Measurements from ENCODE around the gene PLCB1.

Gene PLCB1

DNA sequence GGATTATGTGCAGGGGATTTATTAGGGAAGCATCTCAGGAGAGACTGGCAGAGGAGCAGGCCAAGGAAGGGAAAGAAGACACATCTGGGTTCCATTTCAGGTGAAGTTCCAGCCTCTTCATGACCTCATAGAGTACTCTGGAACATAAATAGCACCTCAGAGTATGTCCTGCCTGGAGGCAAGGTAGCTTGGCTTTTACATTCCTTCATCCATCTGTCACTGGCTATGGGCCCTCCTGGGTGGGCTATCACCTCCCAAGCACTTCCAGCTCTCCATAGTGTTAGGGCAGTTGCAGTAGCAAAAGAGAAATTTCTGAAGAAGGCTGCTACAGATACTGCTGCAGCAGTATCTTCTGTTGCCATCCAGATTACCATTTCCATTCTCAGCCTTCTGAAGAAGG lies 116.0 kb downstream of the PLCB1 start:
- DNase-seq, result no peak

DNA sequence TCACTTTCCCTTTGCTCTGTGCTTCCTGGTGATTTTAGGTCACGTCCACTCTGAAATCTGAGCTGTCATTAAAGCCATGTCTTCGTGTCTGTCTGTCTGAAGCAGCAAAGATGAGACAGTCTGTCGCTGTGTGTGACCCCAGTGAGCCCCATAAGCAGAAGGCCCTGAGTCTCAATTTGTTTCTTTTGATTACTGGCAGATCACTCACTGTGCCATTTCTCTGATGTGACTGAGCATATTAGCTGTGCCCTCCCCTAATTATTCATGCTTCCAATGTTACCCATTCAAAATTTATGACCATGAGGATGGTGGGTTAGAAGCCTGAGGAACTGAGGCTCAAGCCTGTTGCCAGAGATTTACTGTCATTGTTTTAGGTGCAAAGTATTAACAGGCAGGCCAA lies 117.6 kb downstream of the PLCB1 start:
- no peak for DNase-seq

DNA sequence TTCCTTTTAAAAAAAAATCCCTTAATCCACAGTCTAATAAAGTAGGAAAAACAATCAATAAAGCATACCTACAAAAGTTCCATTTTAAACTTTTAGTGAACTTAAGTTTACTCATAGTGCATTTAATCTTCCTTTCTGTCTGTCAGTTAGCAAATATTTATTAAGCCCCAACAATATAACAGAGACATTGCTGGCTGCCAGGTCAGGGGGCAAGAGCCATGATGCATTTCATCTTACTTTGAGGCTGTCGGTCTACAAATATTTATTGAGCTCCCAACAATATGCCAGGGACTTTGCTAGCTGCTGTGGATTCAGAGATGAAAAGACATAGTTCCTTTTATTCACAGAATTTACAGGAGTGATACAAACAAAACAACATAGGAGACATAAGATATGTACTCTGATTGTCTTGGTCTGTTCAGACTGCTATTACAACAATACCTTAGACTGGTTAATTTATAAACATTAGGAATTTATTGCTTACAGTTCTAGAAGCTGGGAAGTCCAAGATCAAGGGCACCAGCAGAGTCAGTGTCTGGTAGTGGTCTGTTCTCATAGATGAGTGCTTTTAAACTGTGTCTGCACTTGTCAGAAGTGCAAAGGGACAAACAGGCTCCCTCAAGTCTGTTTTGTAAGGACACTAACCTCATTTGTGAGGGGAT lies 118.6 kb downstream of the PLCB1 start:
- no peak for DNase-seq

DNA sequence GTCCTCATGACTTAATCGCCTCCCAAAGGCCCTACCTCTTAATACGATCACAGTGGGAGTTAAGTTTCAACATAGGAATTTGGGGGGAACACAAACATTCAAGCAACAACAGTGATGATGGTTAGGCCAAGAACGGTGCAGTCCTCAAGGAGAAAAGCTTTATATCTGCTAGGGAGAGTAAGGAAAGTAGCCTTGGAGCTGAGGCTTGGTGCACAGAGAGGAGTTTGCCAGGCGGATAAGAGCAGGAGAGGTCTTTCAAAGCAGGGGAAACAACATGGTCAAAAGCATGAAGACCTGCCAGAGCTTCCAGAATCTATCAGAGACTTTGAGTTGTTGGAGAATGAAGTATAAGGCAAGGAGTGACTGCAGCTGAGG lies 119.1 kb downstream of the PLCB1 start:
- DNase-seq, result no peak

DNA sequence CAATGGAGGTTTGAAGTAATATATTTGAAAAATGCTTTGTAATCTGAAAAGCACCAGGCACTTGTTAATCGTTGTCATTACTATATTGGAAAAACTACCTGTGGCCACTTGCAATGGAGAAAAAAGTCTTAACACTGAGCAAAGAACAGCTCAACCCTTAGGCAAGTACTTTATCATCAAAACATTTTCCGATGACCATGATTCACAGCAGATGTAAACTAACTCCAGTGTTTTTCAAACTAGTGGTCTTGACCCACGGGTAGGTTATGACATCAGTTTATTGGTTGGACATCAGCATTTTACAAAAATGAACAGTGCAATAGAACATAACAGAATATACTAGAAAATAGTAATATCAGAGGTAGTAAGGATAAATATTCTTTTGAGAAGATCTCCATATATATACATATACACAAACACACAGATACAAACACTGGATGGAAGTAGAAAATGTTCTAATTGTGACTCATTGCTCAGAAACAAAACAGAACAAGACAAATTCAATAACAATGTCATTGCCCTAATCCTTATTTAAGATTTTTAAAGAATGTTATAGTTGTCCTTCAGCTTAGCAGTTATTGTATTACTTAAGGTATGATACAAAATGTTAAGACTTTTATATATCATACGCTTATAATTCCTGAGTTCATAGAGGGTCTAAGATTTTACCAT lies 123.0 kb downstream of the PLCB1 start:
- DNase-seq, result no peak

DNA sequence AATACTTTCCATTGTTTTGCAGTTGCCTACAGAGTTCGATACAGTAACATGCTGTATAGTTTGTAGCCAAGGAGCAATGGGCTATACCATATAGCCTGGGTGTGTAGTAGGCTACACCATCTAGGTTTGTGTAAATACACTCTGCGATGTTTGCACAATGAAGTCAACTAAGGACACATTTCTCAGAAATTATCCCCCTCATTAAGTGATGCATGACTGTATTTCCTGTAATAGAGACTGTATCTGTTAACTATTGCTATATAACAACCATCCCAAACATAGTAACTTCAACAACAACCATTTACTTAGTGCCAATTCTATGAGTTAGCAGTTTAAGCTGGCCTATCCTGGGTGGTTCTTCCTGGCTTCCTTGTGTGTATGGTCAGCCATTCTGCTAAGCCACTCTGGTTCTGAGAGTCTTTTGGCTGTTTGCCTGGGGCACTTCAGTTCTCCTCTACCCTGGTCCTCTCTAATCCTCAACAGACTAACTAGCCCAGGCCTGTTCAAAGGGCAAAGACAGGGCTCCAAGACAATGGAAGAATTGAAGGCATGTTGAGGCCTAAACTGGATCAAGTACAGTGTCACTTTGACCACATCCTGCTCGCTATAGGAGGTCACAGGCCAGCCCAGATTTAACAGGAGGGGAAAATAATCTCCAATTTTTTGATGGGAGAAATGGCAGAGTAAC lies 124.0 kb downstream of the PLCB1 start:
- DNase-seq, result no peak

DNA sequence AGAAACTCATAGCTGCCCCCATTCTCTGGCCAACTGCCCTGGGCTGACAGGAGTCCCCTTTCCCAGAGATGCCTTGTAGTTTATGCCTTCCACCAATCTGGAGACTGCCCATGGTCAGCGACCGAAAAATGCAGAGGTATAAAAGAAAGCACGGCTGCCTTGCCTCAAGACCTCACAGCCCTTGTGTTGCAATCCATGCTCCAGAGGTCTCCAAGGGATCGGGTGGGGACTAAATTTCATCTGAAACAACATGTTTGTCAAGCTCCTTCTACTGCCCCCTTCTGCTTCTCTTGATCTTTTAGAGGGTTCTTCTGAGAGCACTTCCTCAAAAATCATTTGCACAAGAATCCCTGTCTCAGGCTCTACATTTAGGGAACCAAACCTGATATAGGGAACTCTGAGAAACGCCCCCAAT lies 128.8 kb downstream of the PLCB1 start:
- DNase-seq, result no peak

DNA sequence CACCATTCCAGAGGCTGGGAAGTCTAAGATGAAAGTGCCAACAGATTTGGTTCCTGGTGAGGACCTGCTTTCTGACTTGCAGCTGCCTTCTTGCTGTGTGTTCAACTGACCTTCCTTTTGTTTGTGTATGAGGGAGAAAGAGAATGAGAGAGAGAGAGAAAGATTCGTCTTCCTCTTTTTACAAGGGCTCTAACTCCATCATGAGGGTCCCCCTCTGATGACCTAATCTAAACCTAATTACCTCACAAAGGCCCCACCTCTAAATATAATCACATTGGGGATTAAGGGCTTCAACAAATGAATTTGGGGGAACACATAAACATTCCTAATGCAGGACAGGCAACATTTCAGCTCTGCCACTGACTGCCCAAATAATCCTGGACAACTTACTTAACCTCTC lies 130.7 kb downstream of the PLCB1 start:
- no peak for DNase-seq

DNA sequence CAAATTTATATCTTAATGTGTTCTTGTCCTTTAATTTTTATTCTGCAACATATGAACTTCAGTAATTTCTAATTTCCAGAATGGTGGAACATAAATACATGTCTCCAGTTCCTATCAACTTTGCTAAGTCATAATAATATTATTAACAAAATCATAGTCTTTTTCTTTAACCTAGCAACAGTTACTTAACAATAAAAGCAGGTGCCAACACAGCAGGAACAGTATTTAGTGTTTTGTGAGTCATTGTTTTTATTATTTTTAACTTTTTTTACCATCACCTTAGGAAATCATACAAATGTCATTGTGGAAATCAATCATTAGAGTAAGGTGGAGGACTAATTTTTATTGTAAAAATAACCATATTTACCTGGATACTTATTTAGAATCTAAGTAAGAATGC lies 133.5 kb downstream of the PLCB1 start:
- no peak for DNase-seq

DNA sequence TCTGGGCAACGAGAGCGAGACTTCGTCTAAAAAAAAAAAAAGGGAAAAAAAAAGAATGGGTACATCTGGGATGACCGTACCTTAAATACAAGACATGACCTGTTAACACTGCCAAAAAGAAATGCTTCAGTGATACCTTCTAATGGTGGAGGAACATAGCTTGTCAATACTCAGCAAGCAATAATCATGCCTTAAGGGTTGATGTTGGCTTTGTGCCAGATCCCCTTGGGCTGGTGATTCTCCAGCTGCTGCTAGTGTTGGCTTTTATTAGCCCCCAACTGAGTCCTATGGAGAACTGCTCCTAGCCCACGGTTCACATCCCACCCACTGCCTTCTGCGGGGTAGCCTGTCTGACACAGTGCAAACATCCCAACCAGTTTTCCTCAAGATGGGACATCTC lies 134.9 kb downstream of the PLCB1 start:
- DNase-seq, result no peak

DNA sequence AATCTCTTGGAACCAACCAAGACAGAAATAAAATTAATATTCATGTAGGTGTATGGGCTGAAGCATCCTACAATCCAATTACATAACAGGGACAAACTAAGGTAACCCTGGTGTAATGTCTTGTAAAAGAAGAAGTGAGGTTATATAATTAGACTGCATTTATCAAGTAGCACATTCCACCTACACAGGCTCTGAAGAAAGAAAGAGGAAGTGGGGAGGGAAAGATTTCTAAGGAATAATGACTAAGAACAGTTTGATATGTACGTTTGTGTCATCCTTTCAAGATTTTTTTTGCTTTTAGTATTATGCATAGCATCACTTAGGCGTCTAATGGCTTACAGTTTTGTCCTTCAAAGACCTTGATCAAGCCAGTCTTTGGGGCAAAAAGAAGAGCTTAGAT lies 139.7 kb downstream of the PLCB1 start:
- DNase-seq, result no peak

DNA sequence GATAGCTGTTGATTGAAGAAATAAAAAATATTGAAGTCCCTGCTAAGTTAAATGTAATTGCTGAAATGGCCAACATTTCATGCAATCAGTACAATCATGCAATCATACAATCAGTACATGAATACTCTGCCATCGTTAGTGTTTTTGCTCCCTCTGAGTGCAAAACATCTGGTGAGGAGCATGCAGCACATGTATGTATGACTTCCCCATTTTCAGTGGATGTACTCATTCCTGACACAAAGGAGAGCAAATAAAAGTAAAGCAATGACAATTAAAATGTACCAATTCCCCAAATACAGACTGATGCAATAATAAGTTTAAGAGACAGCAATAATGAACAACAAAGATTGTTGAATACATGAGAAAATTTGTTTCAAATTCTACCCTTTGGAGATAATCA lies 140.7 kb downstream of the PLCB1 start:
- no peak for DNase-seq

DNA sequence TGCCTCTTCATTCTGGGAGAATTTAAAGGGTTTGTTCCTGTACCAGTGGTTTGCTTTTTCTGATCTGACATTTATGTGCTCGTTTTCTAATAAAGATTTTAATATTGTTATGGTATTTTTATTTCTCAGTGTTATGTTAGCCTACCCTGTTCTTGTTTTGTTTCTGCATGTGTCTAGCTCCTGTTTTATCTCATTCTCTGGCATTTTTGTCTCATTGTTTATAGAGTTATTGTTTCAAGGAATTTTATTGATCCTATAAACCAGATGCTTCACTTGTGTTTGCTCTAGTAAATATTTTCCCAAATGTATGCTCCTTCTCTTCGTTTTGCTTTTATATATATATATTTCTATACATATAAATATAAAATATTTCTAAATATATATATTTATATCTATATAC lies 152.8 kb downstream of the PLCB1 start:
- no peak for DNase-seq

DNA sequence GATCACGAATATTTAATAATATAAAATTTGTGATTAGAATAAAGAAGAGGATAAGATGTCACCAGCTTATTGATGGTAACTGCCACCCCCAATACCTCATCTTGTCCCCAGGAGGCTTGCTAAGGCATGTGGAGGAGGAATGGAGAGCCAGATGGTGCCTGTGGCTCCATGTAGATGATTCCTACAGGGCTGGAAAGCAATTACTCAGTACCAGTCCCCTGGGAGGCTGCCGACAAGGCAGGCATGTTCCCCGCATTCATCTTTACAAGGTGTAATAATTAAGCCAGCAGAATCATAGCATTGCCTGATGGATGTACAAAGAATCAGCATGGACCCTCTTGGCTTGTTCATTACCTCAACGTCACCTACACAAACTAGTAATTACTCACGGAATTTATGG lies 155.3 kb downstream of the PLCB1 start:
- DNase-seq, result no peak

DNA sequence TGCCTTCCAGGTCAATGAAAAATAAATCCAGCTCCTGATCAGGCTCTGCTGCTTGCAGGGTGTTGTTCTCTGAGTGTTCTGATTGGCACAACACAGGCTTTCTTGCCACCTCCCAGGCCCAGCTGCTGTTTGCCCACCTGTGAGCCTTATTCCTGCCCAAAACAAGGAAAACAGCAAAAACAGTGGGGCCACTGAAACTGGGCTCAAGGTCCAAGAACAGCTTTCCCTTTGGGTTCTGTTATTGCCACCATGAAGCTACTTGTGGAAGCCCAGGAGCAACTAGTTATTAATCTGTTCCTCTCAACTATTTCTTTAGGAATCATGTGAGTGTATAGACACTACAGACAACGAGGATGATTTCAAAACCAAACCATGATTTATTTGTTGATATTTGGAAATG lies 159.1 kb downstream of the PLCB1 start:
- no peak for DNase-seq

DNA sequence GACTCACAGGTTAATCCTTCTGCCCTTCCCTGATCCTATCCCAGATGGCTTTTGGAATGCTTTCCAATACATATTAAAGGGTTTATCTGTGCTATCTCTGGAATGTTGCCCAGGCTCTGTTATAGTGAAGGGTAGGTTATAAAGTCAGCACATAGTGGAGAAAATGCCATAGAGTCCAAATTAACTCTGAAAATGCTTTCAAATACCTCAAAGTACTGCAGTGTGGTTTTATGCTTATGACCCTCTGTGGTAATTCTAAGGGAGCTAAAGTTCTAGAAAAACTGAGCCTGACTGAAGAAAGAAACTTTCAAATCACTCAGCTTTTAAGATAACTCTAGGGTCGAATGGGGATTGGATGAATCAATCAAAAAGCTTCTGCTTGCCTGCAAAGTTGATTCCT lies 159.8 kb downstream of the PLCB1 start:
- DNase-seq, result no peak

DNA sequence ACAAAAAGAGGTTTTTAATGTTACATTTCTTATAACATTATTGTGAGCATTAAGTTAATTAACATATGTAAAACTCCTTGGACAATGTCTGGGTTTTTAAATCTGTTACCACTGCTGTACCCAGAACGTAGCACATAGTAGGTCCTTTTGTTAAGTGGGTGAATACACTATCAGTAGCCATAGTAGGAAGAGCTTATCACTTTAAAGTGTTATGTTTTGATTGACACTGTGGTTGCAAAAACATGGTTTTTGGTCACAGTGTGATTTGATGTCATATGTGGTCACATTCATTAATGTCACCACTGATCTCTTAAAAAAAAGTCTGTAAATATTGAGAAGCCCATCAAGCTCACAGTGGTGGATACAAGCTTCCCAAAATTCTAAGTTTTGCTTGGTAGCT lies 160.7 kb downstream of the PLCB1 start:
- no peak for DNase-seq

DNA sequence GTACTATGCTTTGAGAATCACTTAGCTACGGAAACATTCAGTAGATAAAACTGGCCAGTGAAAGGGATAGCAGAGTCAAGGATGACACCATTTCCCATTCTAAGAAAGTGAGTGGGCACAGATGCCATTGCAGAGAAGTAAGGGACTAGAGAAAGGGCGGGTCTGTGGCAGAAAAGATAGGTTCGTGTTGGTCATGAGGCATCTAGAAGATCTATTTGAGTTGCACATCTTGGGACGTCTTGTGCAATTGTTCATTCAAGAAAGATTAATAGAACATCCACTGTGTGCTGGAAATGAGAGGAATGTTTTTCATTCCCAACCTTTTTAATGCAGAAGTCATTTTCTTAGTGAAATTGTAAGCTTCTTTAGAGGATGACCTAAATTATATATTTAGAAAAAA lies 161.7 kb downstream of the PLCB1 start:
- no peak for DNase-seq

DNA sequence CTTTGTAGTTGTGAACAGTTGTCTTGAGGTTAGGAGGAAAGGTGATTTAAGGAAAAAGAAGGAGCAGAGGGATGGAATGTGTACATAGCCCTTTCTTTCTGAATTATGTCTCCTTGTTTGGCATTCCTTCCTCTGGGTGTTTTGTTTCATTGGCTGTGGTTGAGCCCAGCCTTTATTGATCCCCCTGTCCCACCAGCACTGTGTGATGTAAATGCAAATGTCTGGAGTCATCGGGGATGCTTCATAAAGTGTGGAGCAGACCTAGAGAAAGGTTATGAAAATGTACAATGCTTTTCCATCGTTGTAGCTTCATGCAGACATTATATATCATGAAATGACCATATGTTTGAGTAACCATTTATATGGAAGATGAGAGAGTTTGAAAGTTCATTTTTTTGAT lies 164.5 kb downstream of the PLCB1 start:
- no peak for DNase-seq

DNA sequence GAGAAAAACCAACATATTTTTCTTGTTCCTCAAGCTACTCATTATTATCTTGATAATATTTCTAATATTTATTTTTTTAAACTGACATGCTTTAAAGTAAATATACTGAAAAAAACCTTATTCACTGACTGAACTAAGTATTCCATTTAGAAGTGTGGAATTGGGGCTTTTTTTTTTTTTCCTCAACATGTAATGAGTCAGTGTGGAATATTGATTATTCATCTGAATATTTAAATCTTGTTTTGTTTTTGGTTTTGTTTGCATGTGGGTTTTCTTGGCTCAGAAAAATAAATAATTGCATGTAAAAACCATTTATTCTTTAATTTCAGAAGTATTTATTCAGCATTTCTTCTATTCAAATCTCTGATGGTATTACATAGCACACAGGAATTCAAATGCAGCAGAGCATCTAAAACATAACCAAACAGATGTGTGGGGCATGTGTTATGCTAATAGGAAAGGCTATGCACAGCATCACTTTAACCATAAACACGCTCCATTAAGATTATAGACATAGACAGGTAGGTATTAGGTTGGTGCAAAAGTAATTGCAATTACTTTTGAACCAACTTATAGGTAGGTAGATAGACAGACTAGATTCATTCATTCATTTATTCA lies 166.5 kb downstream of the PLCB1 start:
- no peak for DNase-seq

DNA sequence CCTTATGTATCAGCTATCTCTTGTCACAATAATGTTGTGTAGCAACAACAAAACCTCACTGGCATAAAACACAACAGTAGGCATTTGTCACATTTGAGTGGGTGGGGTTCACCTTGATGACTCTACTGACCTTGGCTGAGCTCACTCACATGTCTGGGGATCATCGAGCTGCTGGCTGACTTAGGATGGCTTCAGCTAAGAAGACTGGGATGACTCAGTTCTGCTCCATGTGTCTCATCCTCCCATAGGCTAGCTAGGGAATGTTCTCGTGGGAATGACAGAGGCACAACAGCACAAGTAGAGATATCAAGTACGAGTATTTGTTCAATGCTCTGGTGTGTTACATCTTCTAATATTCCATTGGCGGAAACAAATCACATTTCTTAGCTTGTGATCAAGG lies 167.9 kb downstream of the PLCB1 start:
- no peak for DNase-seq

DNA sequence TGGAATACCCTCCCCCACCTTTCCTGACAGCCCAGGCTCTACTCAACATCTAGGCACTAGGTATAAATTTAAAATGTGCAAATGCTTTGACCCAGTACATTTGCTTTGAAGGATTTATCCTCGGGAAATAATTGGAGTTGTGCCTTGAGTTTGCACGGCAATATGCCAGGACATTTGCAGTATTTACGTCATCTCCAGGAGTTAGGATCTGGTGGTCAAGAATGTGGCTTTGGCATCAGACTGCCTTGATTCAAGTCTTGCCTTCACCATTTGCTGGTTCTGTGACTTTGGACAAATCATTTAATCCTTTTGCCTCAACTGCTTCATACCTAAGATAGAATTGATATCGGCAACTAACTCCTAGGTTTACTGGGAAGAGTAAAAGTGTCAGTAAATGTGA lies 169.6 kb downstream of the PLCB1 start:
- DNase-seq, result no peak

DNA sequence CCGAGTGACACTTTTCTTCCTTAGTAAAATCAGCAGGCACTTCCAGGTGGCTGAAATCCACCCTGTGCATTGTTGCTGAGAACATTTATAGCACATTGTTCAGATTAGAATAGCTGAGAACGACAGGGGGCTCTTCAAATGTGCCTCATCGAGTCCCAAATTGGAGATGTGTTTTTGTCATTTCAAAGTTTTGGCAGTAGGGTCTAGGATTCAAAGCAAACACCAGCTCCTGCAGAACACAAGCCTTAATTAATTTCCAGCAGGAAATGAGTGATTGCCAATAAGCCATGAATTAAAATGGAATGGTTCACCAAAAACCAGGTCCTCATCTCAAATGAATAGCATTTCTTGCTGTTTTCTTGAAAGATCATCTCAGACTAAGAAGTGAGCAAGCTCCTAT lies 171.6 kb downstream of the PLCB1 start:
- DNase-seq, result no peak

DNA sequence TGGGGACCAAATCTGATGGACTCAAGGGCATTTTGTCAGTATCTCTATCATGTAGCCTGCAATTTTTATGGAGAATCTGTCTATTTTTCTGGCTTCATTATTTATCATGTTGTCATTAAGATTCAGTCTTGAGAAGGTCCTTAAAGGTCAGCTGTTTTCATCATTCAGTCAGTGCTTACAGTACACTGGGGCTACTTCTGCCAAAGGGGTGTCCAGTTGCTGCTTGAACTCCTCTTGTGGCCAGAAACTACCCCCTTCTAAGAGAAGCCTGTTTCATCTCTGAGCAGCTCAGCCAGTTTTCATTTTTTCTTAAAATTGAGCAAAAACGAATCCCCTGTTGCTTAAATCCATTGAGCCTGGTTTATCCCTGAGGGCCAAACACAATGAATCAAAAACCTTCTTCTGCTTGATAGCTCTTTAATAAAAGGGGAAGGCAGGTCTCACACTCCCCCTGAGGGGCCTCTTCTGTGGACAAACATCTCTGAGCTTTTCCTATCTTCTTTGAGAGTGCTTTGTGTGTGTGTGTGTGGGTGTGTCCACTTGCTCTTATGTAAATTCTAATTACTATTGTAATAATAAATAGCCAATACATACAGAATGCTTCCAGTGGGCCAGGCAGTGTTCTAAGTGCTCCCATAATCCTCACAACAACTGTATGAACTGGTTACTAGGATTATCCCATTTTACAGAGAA lies 172.2 kb downstream of the PLCB1 start:
- no peak for DNase-seq
